CD8-positive, alpha-beta memory T cell (primary cell): ENCODE measurements around the gene PDXDC1. TPM values are rescaled to one million over a fixed set of nuclear protein-coding genes. Genes with fewer than 3 reads are reported as not detected.
"Not testable (repeated sequence)": the region's sequence is repeated elsewhere in the genome, so short reads cannot be mapped to it uniquely, and the experiment has no call there.

Experiments
- CTCF ChIA-PET: fragments of 350-600 bp; sonication (Branson Sonifier 250); formaldehyde crosslinking; loops from one replicate; lab custom pipeline; 2021; ENCODE audit warnings: antibody characterized with exemption; lab: Charles Lee
- POLR2A ChIA-PET: fragments of 350-600 bp; sonication (Branson Sonifier 250); formaldehyde crosslinking; loops from one replicate; lab custom pipeline; 2021; ENCODE audit warnings: antibody characterized with exemption; lab: Charles Lee
- DNase-seq, 5 donors: peaks; one replicate each; pipeline versions ENCODE4 v3.0.0 to v3.0.0-alpha.2; 2020 to 2022; ENCODE audit warnings: mixed read lengths in 1 of 5
- H3K27ac ChIP-seq: one replicate; pipeline ENCODE4 v1.7.0; 2013; ENCODE audit warnings: low read depth, mild to moderate bottlenecking, low read length, moderate library complexity
- H3K27me3 ChIP-seq: 2 replicates; pipeline ENCODE4 v1.7.0; 2013; ENCODE audit warnings: low read length, mild to moderate bottlenecking; ENCODE audit not compliant: insufficient read depth, poor library complexity, severe bottlenecking
- H3K36me3 ChIP-seq: 2 replicates; pipeline ENCODE4 v1.7.0; 2013; ENCODE audit warnings: mild to moderate bottlenecking, low read length, moderate library complexity; ENCODE audit not compliant: insufficient read depth
- H3K4me1 ChIP-seq: 2 replicates; pipeline ENCODE4 v1.7.0; 2013; ENCODE audit warnings: mild to moderate bottlenecking, low read length, moderate library complexity; ENCODE audit not compliant: insufficient read depth
- H3K4me3 ChIP-seq: 2 replicates; pipeline ENCODE4 v1.7.0; 2013; ENCODE audit warnings: mild to moderate bottlenecking, low read length
- H3K9me3 ChIP-seq: 2 replicates; pipeline ENCODE4 v1.7.0; 2013; ENCODE audit warnings: mild to moderate bottlenecking, low read length
- H3K27ac Mint-ChIP-seq, 8 donors: one replicate each; pipeline ENCODE4 v1.8.0; 2020 to 2021; ENCODE audit warnings: mixed read lengths in 8 of 8, mild to moderate bottlenecking in 6 of 8, inconsistent platforms in 3 of 8, moderate library complexity in 3 of 8
- H3K27me3 Mint-ChIP-seq, 2 donors: one replicate each; pipeline ENCODE4 v1.8.0; 2020 to 2021; ENCODE audit warnings: mixed read lengths in 2 of 2, mild to moderate bottlenecking in 1 of 2, moderate library complexity in 1 of 2
- H3K36me3 Mint-ChIP-seq, 3 donors: one replicate each; pipeline ENCODE4 v1.8.0; 2020 to 2021; ENCODE audit warnings: mixed read lengths in 3 of 3, inconsistent platforms in 1 of 3, mild to moderate bottlenecking in 1 of 3
- H3K4me1 Mint-ChIP-seq, 3 donors: one replicate each; pipeline ENCODE4 v1.8.0; 2020 to 2021; ENCODE audit warnings: mixed read lengths in 3 of 3, inconsistent platforms in 1 of 3, mild to moderate bottlenecking in 1 of 3
- H3K4me3 Mint-ChIP-seq, 7 donors: one replicate each; pipeline ENCODE4 v1.8.0; 2020 to 2021; ENCODE audit warnings: mixed read lengths in 7 of 7, mild to moderate bottlenecking in 6 of 7, moderate library complexity in 4 of 7, inconsistent platforms in 2 of 7
- H3K9me3 Mint-ChIP-seq, 5 donors: one replicate each; pipeline ENCODE4 v1.8.0; 2020 to 2022; ENCODE audit warnings: mixed read lengths in 5 of 5, mild to moderate bottlenecking in 3 of 5, moderate library complexity in 2 of 5, inconsistent platforms in 1 of 5
- polyA plus RNA-seq: library from polyadenylated mRNA; unstranded; fragments of 300-500 nt; fragmentation: Illumina TruSeq; gene quantifications from one replicate; pipeline ENCODE4 v1.2.3, GENCODE V29; 2021
- total RNA-seq, 2 experiments: library from RNA; stranded (reverse); gene quantifications; one replicate each; pipeline ENCODE4 v1.2.3, GENCODE V29; 2021

The PDXDC1 gene
- total and polyA plus RNA-seq, 3 experiments from 2014 or later = 39.5 to 58.5 (median 55.5) TPM

GRCh38 chr16:14937994-14938393 is 36.8 kb upstream of the PDXDC1 start:
- H3K36me3 ChIP-seq, H3K27me3 Mint-ChIP-seq, H3K4me3 Mint-ChIP-seq, CTCF ChIA-PET, H3K27ac ChIP-seq, H3K4me3 ChIP-seq, H3K27me3 ChIP-seq, POLR2A ChIA-PET, DNase-seq, H3K9me3 ChIP-seq, H3K4me1 Mint-ChIP-seq, H3K9me3 Mint-ChIP-seq, H3K4me1 ChIP-seq, H3K27ac Mint-ChIP-seq, H3K36me3 Mint-ChIP-seq: not testable (repeated sequence)

- H3K36me3 Mint-ChIP-seq, H3K27me3 Mint-ChIP-seq, POLR2A ChIA-PET, H3K4me1 ChIP-seq, H3K4me1 Mint-ChIP-seq, H3K36me3 ChIP-seq, H3K9me3 ChIP-seq, H3K27ac ChIP-seq, CTCF ChIA-PET, H3K9me3 Mint-ChIP-seq, H3K27me3 ChIP-seq, H3K4me3 ChIP-seq, H3K4me3 Mint-ChIP-seq: not testable (repeated sequence)
- H3K27ac Mint-ChIP-seq = peak overlapping the region in 1 of 8 donors; percentile 14
- DNase-seq = peak in 1 of 5 donors; percentile 25
Measured at GRCh38 chr16:14942686-14943085, 32.1 kb upstream of the PDXDC1 start.

GRCh38 chr16:14955546-14956231 is 19.1 kb upstream of the PDXDC1 start:
- H3K4me1 Mint-ChIP-seq = peaks cover 0 to 2% (median 0%) of the 10 kb centered on the region in 3 donors
- H3K9me3 ChIP-seq = no peaks in the 10 kb centered on the region
- CTCF ChIA-PET = no interaction called here
- H3K27ac Mint-ChIP-seq = peak overlapping the region in 2 of 8 donors; percentile 65 to 73
- H3K36me3 ChIP-seq = no peaks in the 10 kb centered on the region
- no peak for DNase-seq
- no peaks in the 10 kb centered on the region for H3K4me1 ChIP-seq
- peaks cover 0 to 6% of the 10 kb centered on the region in 2 donors for H3K27me3 Mint-ChIP-seq
- H3K27ac ChIP-seq = no peak overlapping the region
- H3K36me3 Mint-ChIP-seq = no peaks in the 10 kb centered on the region
- H3K4me3 ChIP-seq = no peak overlapping the region
- no peaks in the 10 kb centered on the region for H3K9me3 Mint-ChIP-seq
- POLR2A ChIA-PET = no interaction called here
- H3K27me3 ChIP-seq = no peaks in the 10 kb centered on the region
- no peak overlapping the region for H3K4me3 Mint-ChIP-seq

- H3K27ac ChIP-seq = no peak overlapping the region
- ChIA-PET POLR2A (no interaction called here), CTCF (no interaction called here)
- Mint-ChIP-seq H3K36me3 (no peaks in the 10 kb centered on the region), H3K4me1 (peaks cover 0 to 2% (median 0%) of the 10 kb centered on the region in 3 donors), H3K4me3 (no peak overlapping the region), H3K9me3 (peaks cover 0 to under 1% (median under 1%) of the 10 kb centered on the region in 5 donors), H3K27ac (peak overlapping the region in 1 of 8 donors; percentile 80), H3K27me3 (peaks cover 6 to 11% of the 10 kb centered on the region in 2 donors)
- H3K4me1 ChIP-seq = no peaks in the 10 kb centered on the region
- no peaks in the 10 kb centered on the region for H3K9me3 ChIP-seq
- H3K4me3 ChIP-seq = no peak overlapping the region
- no peaks in the 10 kb centered on the region for H3K27me3 ChIP-seq
- H3K36me3 ChIP-seq = no peaks in the 10 kb centered on the region
- DNase-seq = peak in 1 of 5 donors; percentile 3
Measured at GRCh38 chr16:14957576-14958322, 17.1 kb upstream of the PDXDC1 start.

- H3K27ac Mint-ChIP-seq = peak overlapping the region in 1 of 8 donors; percentile 80
- peaks cover 0 to 2% (median 0%) of the 10 kb centered on the region in 3 donors for H3K4me1 Mint-ChIP-seq
Measured at GRCh38 chr16:14958323-14958600, 16.6 kb upstream of the PDXDC1 start.

GRCh38 chr16:14958970-14959369 is 15.9 kb upstream of the PDXDC1 start:
- H3K27me3 ChIP-seq = no peaks in the 10 kb centered on the region
- CTCF ChIA-PET = no interaction called here
- POLR2A ChIA-PET = no interaction called here
- H3K27ac ChIP-seq = no peak overlapping the region
- peaks cover 18% of the 10 kb centered on the region in 2 donors for H3K27me3 Mint-ChIP-seq
- H3K4me3 Mint-ChIP-seq = no peak overlapping the region
- DNase-seq = no peak
- H3K4me1 ChIP-seq = no peaks in the 10 kb centered on the region
- H3K9me3 ChIP-seq = no peaks in the 10 kb centered on the region
- H3K9me3 Mint-ChIP-seq = peaks cover 0 to 8% (median 6%) of the 10 kb centered on the region in 5 donors
- no peaks in the 10 kb centered on the region for H3K36me3 ChIP-seq
- peaks cover 0 to 2% (median 0%) of the 10 kb centered on the region in 3 donors for H3K4me1 Mint-ChIP-seq
- peaks cover 0 to 5% (median 0%) of the 10 kb centered on the region in 3 donors for H3K36me3 Mint-ChIP-seq
- H3K27ac Mint-ChIP-seq = no peak overlapping the region
- H3K4me3 ChIP-seq = no peak overlapping the region

More at GRCh38 chr16:14958323-14958600, 16.6 kb upstream of the PDXDC1 start:
- no peak for DNase-seq
- peaks cover 0 to under 1% (median 0%) of the 10 kb centered on the region in 3 donors for H3K36me3 Mint-ChIP-seq
- Histone ChIP-seq H3K36me3 (no peaks in the 10 kb centered on the region), H3K9me3 (no peaks in the 10 kb centered on the region), H3K4me1 (no peaks in the 10 kb centered on the region), H3K4me3 (no peak overlapping the region), H3K27ac (no peak overlapping the region), H3K27me3 (no peaks in the 10 kb centered on the region)
- POLR2A ChIA-PET = no interaction called here
- no peak overlapping the region for H3K4me3 Mint-ChIP-seq
- peaks cover 11% of the 10 kb centered on the region in 2 donors for H3K27me3 Mint-ChIP-seq
- H3K9me3 Mint-ChIP-seq = peaks cover 0 to 4% (median 2%) of the 10 kb centered on the region in 5 donors
- CTCF ChIA-PET = no interaction called here

- no peak overlapping the region for H3K27ac ChIP-seq
- peaks cover 0 to 11% (median 6%) of the 10 kb centered on the region in 5 donors for H3K9me3 Mint-ChIP-seq
- H3K4me3 ChIP-seq = no peak overlapping the region
- H3K27ac Mint-ChIP-seq = no peak overlapping the region
- CTCF ChIA-PET = no interaction called here
- H3K36me3 ChIP-seq = no peaks in the 10 kb centered on the region
- H3K4me1 ChIP-seq = no peaks in the 10 kb centered on the region
- no peaks in the 10 kb centered on the region for H3K9me3 ChIP-seq
- POLR2A ChIA-PET = no interaction called here
- peaks cover 0 to 5% (median 0%) of the 10 kb centered on the region in 3 donors for H3K36me3 Mint-ChIP-seq
- H3K4me3 Mint-ChIP-seq = no peak overlapping the region
- no peaks in the 10 kb centered on the region for H3K4me1 Mint-ChIP-seq
- peaks cover 19 to 25% of the 10 kb centered on the region in 2 donors for H3K27me3 Mint-ChIP-seq
- no peak for DNase-seq
- H3K27me3 ChIP-seq = no peaks in the 10 kb centered on the region
Measured at GRCh38 chr16:14961405-14962186, 13.2 kb upstream of the PDXDC1 start.
